ENCODE data around the gene FBXO39.

- TF ChIP-seq, protein P1, sequence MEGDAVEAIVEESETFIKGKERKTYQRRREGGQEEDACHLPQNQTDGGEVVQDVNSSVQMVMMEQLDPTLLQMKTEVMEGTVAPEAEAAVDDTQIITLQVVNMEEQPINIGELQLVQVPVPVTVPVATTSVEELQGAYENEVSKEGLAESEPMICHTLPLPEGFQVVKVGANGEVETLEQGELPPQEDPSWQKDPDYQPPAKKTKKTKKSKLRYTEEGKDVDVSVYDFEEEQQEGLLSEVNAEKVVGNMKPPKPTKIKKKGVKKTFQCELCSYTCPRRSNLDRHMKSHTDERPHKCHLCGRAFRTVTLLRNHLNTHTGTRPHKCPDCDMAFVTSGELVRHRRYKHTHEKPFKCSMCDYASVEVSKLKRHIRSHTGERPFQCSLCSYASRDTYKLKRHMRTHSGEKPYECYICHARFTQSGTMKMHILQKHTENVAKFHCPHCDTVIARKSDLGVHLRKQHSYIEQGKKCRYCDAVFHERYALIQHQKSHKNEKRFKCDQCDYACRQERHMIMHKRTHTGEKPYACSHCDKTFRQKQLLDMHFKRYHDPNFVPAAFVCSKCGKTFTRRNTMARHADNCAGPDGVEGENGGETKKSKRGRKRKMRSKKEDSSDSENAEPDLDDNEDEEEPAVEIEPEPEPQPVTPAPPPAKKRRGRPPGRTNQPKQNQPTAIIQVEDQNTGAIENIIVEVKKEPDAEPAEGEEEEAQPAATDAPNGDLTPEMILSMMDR (IDR thresholded peaks at IDR 0.05; ENCODE audit: poor library complexity, severe bottlenecking) = no peak
- TF ChIP-seq REST (IDR thresholded peaks at IDR 0.05; ENCODE audit: borderline replicate concordance) (no peak), RAD21 (conservative IDR thresholded peaks at IDR 0.05) (no peak), POLR2AphosphoS5 (IDR thresholded peaks at IDR 0.05) (no peak), EP300 (conservative IDR thresholded peaks at IDR 0.05; ENCODE audit: poor library complexity, severe bottlenecking) (no peak), SMC3 (conservative IDR thresholded peaks at IDR 0.05; ENCODE audit: poor library complexity) (no peak), EZH2 (IDR thresholded peaks at IDR 0.05; ENCODE audit: borderline replicate concordance, insufficient read depth, low read length, poor library complexity, severe bottlenecking) (no peak), MXI1 (conservative IDR thresholded peaks at IDR 0.05; ENCODE audit: poor library complexity, severe bottlenecking) (no peak)
These were observed 23.7 kb downstream of the FBXO39 start for GRCh38 chr17:6799738-6800137.

Data from neural cell (in vitro differentiated cells).